ENCODE results near the gene PACRG. TPM values are rescaled to one million over a fixed set of nuclear protein-coding genes. Genes with fewer than 3 reads are reported as not detected.

The PACRG gene
- total and polyA plus RNA-seq, 2 of the 8 experiments (the other 6 are each of a cell fraction or from before 2014, with no cell fraction given), result 0.44 to 0.54 TPM

GRCh38 chr6:163207431-163208383, 479.9 kb downstream of the PACRG start:
- H3K36me3 ChIP-seq (ENCODE audit: control insufficient read depth in 2 of 4, insufficient read depth in 4 of 4, low read length in 3 of 4), result no peaks in the 10 kb centered on the region
- H3K9me3 ChIP-seq (ENCODE audit: insufficient read depth in 2 of 2, low read depth in 1 of 2, low read length in 1 of 2), result peaks cover 10 to 14% of the 10 kb centered on the region in 2 experiments
- H2BK5ac ChIP-seq (ENCODE audit: low read depth, low read length), result no peak overlapping the region
- no peaks in the 10 kb centered on the region for H3K4me1 ChIP-seq (replicated peaks in 1 of 4; ENCODE audit: control insufficient read depth in 3 of 4, insufficient read depth in 4 of 4, low read length in 3 of 4)
- no peak overlapping the region for H2BK15ac ChIP-seq (ENCODE audit: low read length)
- ChIA-PET CTCF (ENCODE audit: partially characterized antibody) (interaction anchor here (1.6 kb wide), 1 partner anchor 37 kb away, joined by 4 read pairs; no protein-coding TSS in a partner anchor), POLR2A (ENCODE audit: partially characterized antibody) (no interaction called here)
- no peak overlapping the region for H3K18ac ChIP-seq (ENCODE audit: extremely low read depth, low read length)
- FAIRE-seq (no peak), DNase-seq (ENCODE audit: low read depth in 1 of 2, low spot score in 2 of 2) (no peak)
- no peak overlapping the region for H4K91ac ChIP-seq (replicated peaks; ENCODE audit: insufficient read length, low read length)
- WGBS, 2 experiments (ENCODE audit: extremely low coverage in 1 of 2, insufficient coverage in 1 of 2, insufficient read length in 1 of 2, insufficient replicate concordance in 2 of 2, low coverage in 1 of 2, low lambda C conversion rate in 2 of 2, missing lambda C conversion rate in 1 of 2), result 92% methylated on average over 11 of the region's 11 CpGs; no CpG with 5 or more reads in 1 of the 2 experiments
- no peaks in the 10 kb centered on the region for H3K23me2 ChIP-seq (ENCODE audit: low read depth, low read length)
- no peak overlapping the region for H2BK120ac ChIP-seq (replicated peaks; ENCODE audit: low read depth, low read length)
- no peak overlapping the region for H3K23ac ChIP-seq (ENCODE audit: insufficient read length)
- H3K79me2 ChIP-seq (ENCODE audit: control insufficient read depth in 1 of 2, insufficient read depth in 2 of 2, low read length in 2 of 2), result no peaks in the 10 kb centered on the region
- H2BK20ac ChIP-seq (ENCODE audit: low read length), result no peak overlapping the region
- no peak overlapping the region for H4K5ac ChIP-seq (ENCODE audit: insufficient read length, low read depth, low read length)
- no peaks in the 10 kb centered on the region for H3K27me3 ChIP-seq (replicated peaks in 1 of 4; ENCODE audit: control insufficient read depth in 3 of 4, extremely low read depth in 1 of 4, insufficient read depth in 3 of 4, low read length in 3 of 4)
- H3K9ac ChIP-seq (replicated peaks in 1 of 4; ENCODE audit: extremely low read depth in 1 of 4, low read depth in 3 of 4, low read length in 3 of 4), result no peak overlapping the region
- H3K79me1 ChIP-seq (ENCODE audit: low read depth, low read length), result no peaks in the 10 kb centered on the region
- H3K4me3 ChIP-seq (ENCODE audit: extremely low read depth in 1 of 4, insufficient read depth in 2 of 4, low read depth in 3 of 4, low read length in 4 of 4), result no peak overlapping the region
- no peak overlapping the region for H2AK5ac ChIP-seq (ENCODE audit: low read depth, low read length)
- no peak overlapping the region for H3K4me2 ChIP-seq (ENCODE audit: insufficient read depth in 1 of 2, low read depth in 2 of 2, low read length in 2 of 2)
- no peak overlapping the region for H3K14ac ChIP-seq (ENCODE audit: insufficient read length)
- no peak overlapping the region for H2BK12ac ChIP-seq (ENCODE audit: low read depth, low read length)
- no peak overlapping the region for H3K56ac ChIP-seq (replicated peaks; ENCODE audit: insufficient read length, low read depth, low read length)
- no peak overlapping the region for H3K4ac ChIP-seq (replicated peaks; ENCODE audit: insufficient read length, low read depth, low read length)
- H3K27ac ChIP-seq (ENCODE audit: low read depth, low read length), result no peak overlapping the region
- no peaks in the 10 kb centered on the region for H4K20me1 ChIP-seq (replicated peaks in 1 of 2; ENCODE audit: control insufficient read depth in 1 of 2, insufficient read depth in 2 of 2, low read length in 2 of 2)
- no peak overlapping the region for H2AFZ ChIP-seq (ENCODE audit: low read length)
- no peak overlapping the region for H4K8ac ChIP-seq (ENCODE audit: extremely low read depth, insufficient read depth, low read length)
- TF ChIP-seq, protein P1, sequence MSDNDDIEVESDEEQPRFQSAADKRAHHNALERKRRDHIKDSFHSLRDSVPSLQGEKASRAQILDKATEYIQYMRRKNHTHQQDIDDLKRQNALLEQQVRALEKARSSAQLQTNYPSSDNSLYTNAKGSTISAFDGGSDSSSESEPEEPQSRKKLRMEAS (IDR thresholded peaks at IDR 0.05), result no peak
- TF ChIP-seq, protein P2, sequence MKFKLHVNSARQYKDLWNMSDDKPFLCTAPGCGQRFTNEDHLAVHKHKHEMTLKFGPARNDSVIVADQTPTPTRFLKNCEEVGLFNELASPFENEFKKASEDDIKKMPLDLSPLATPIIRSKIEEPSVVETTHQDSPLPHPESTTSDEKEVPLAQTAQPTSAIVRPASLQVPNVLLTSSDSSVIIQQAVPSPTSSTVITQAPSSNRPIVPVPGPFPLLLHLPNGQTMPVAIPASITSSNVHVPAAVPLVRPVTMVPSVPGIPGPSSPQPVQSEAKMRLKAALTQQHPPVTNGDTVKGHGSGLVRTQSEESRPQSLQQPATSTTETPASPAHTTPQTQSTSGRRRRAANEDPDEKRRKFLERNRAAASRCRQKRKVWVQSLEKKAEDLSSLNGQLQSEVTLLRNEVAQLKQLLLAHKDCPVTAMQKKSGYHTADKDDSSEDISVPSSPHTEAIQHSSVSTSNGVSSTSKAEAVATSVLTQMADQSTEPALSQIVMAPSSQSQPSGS (IDR thresholded peaks at IDR 0.05; ENCODE audit: low read length), result no peak
- TF ChIP-seq JUN (IDR thresholded peaks at IDR 0.05; ENCODE audit: low read depth, low read length) (no peak), BCL11A (IDR thresholded peaks at IDR 0.05; ENCODE audit: low read depth in 2 of 2, low read length in 2 of 2) (no peak), CHD2 (IDR thresholded peaks at IDR 0.05; ENCODE audit: low read length) (no peak), POLR2AphosphoS5 (IDR thresholded peaks at IDR 0.05; ENCODE audit: low read depth, low read length) (no peak), SUZ12 (IDR thresholded peaks at IDR 0.05; ENCODE audit: low read length) (no peak), CREB1 (IDR thresholded peaks at IDR 0.05) (no peak), GABPA (IDR thresholded peaks at IDR 0.05; ENCODE audit: borderline replicate concordance, insufficient read depth, low read length) (no peak), CBX8 (IDR thresholded peaks at IDR 0.05; ENCODE audit: borderline replicate concordance, low read depth, low read length) (no peak)
